HepG2 (cell line): ENCODE results near the gene PNLDC1. TPM values are rescaled to one million over a fixed set of nuclear protein-coding genes. Genes with fewer than 3 reads are reported as not detected.

Experiments
- CERS6 ChIP-seq: sonication (generic); formaldehyde crosslinking; IDR thresholded peaks from 2 replicates; pipeline ENCODE4 v1.5.0; 2020; ENCODE audit warnings: missing genetic modification reagents
- IRX3 ChIP-seq: sonication (generic); formaldehyde crosslinking; IDR thresholded peaks from 2 replicates; pipeline ENCODE4 v1.8.1; 2023; ENCODE audit warnings: mild to moderate bottlenecking, low read depth, missing genetic modification reagents, borderline replicate concordance
- KAT7 ChIP-seq: IDR thresholded peaks from 2 replicates; pipeline ENCODE4 v1.6.1; 2018; ENCODE audit warnings: borderline replicate concordance, missing compliant biosample characterization
- KIAA2018 ChIP-seq: sonication (generic); formaldehyde crosslinking; IDR thresholded peaks from 2 replicates; pipeline ENCODE4 v1.5.0; 2020; ENCODE audit warnings: mild to moderate bottlenecking, missing genetic modification reagents, borderline replicate concordance
- NFIB ChIP-seq: sonication (generic); formaldehyde crosslinking; IDR thresholded peaks from 2 replicates; pipeline ENCODE4 v1.9.0; 2021; ENCODE audit warnings: missing genetic modification reagents, mild to moderate bottlenecking, borderline replicate concordance
- NR2F2 ChIP-seq: IDR thresholded peaks from 2 replicates; pipeline ENCODE4 v1.6.1; 2012; ENCODE audit warnings: low read depth, inconsistent platforms, borderline replicate concordance
- SMARCE1 ChIP-seq: fragments of 450-650 bp; IDR thresholded peaks from 2 replicates; pipeline ENCODE4 v1.6.1; 2017; ENCODE audit warnings: borderline replicate concordance
- THYN1 ChIP-seq: sonication (generic); formaldehyde crosslinking; IDR thresholded peaks from 2 replicates; pipeline ENCODE4 v1.8.1; 2023; ENCODE audit warnings: low read depth, mild to moderate bottlenecking, moderate library complexity, missing genetic modification reagents, borderline replicate concordance
- ZFY ChIP-seq: sonication (generic); formaldehyde crosslinking; IDR thresholded peaks from 2 replicates; pipeline ENCODE4 v1.4.0; 2020; ENCODE audit warnings: missing genetic modification reagents
- ZNF276 ChIP-seq: sonication (generic); formaldehyde crosslinking; IDR thresholded peaks from 2 replicates; pipeline ENCODE4 v1.4.0; 2020; ENCODE audit warnings: mild to moderate bottlenecking, low read depth, missing genetic modification reagents
- ZNF343 ChIP-seq: sonication (generic); formaldehyde crosslinking; IDR thresholded peaks from 2 replicates; pipeline ENCODE4 v1.4.0; 2020; ENCODE audit warnings: mild to moderate bottlenecking, missing genetic modification reagents
- ZNF431 ChIP-seq: sonication (generic); formaldehyde crosslinking; IDR thresholded peaks from 2 replicates; pipeline ENCODE4 v1.9.0; 2022; ENCODE audit warnings: missing genetic modification reagents, low read depth, mild to moderate bottlenecking, borderline replicate concordance
- ZNF724P ChIP-seq: sonication (generic); formaldehyde crosslinking; IDR thresholded peaks from 2 replicates; pipeline ENCODE4 v1.8.0; 2022; ENCODE audit warnings: missing genetic modification reagents, borderline replicate concordance
- ZNF788 ChIP-seq: sonication (generic); formaldehyde crosslinking; IDR thresholded peaks from 2 replicates; pipeline ENCODE4 v1.5.0; 2020; ENCODE audit warnings: mild to moderate bottlenecking, missing genetic modification reagents, borderline replicate concordance
- ZNF850 ChIP-seq: sonication (generic); formaldehyde crosslinking; conservative IDR thresholded peaks from 2 replicates; pipeline ENCODE4 v1.9.0; 2021; ENCODE audit warnings: mild to moderate bottlenecking, missing genetic modification reagents
- ZSCAN20 ChIP-seq: sonication (generic); formaldehyde crosslinking; IDR thresholded peaks from 2 replicates; pipeline ENCODE4 v1.4.0; 2020; ENCODE audit warnings: missing genetic modification reagents, mild to moderate bottlenecking, borderline replicate concordance
- polyA plus RNA-seq, 8 experiments: library from polyadenylated mRNA; depleted of rRNA in 3 of 8; stranded (reverse) in 7 of 8; unstranded in 1 of 8; fragments of >200 nt; fragmentation: Illumina TruSeq in 4 of 8; extraction: Trizol in 4 of 8; gene quantifications; 2 replicates each; pipeline versions ENCODE4 v1.2.1 to v1.2.3, GENCODE V29; 2011 to 2016; ENCODE audit warnings: low read depth in 4 of 8, missing spikeins in 1 of 8, mixed read lengths in 1 of 8; ENCODE audit not compliant: insufficient read depth in 1 of 8
- total RNA-seq, 5 experiments: library from RNA; depleted of rRNA; stranded (reverse); fragments of >200 nt; fragmentation: Illumina TruSeq; extraction: Trizol; gene quantifications; 2 replicates each; pipeline ENCODE4 v1.2.3, GENCODE V29; 2016; ENCODE audit warnings: low read depth in 1 of 5

Gene PNLDC1
- total and polyA plus RNA-seq, 2 of the 13 experiments (the other 11 are each of a cell fraction or from before 2014, with no cell fraction given), result not detected

- TF ChIP-seq ZNF276 (CRISPR knock-in tag), result peak; percentile 48; the same call in 1 of the 2 replicates
- 0 out of 2 replicates have a peak, but pooled peaks have one; percentile 71 for TF ChIP-seq NFIB (CRISPR knock-in tag)
- TF ChIP-seq IRX3 (CRISPR knock-in tag), result 0 out of 2 replicates have a peak, but pooled peaks have one; percentile 0
- peak; percentile 83; the same call in 1 of the 2 replicates for TF ChIP-seq ZNF724P (CRISPR knock-in tag)
- no peak for TF ChIP-seq ZNF788
- no peak for TF ChIP-seq CERS6 (CRISPR knock-in tag)
- no peak for TF ChIP-seq SMARCE1
- peak; percentile 27; the same call in 1 of the 2 replicates for TF ChIP-seq ZNF343 (CRISPR knock-in tag)
- TF ChIP-seq THYN1 (CRISPR knock-in tag), result peak; percentile 35; the same call in 1 of the 2 replicates
- TF ChIP-seq ZNF431, result peak; percentile 31; the same call in 1 of the 2 replicates
- no peak for TF ChIP-seq ZNF850
- TF ChIP-seq KAT7 (CRISPR knock-in tag), result 0 out of 2 replicates have a peak, but pooled peaks have one; percentile 17
- no peak for TF ChIP-seq NR2F2
- peak; percentile 51; the same call in 1 of the 2 replicates for TF ChIP-seq ZSCAN20
- TF ChIP-seq ZFY (CRISPR knock-in tag), result no peak
- no peak for TF ChIP-seq KIAA2018 (CRISPR knock-in tag)
These were observed 11.2 kb upstream of the PNLDC1 start (continued) for GRCh38 chr6:159788753-159789376.
